K562 (cell line): ENCODE data around the gene WNT7A. TPM values are rescaled to one million over a fixed set of nuclear protein-coding genes. Genes with fewer than 3 reads are reported as not detected.

Experiments
- ATAC-seq: fragments of 200-7000 bp; cut with Tn5 transposase; 3 replicates; pipeline ENCODE4 v1.9.1; 2020; ENCODE audit warnings: moderate library complexity
- BruUV-seq: library from RNA; stranded (reverse); fragments of 400-500 nt; replicated peaks from 2 replicates; lab custom pipeline; 2021; lab: Mats Ljungman, UMichigan
- CTCF ChIA-PET: fragments of 300-600 bp; formaldehyde crosslinking; extraction: SDS; loops from one replicate; lab custom pipeline; 2021; ENCODE audit warnings: low intra/inter-chr PET ratio; lab: Yijun Ruan, JAX
- POLR2A ChIA-PET: fragments of 300-600, 350-650 bp; sonication (Branson Sonifier 250); formaldehyde crosslinking; extraction: SDS; loops from one replicate; lab custom pipeline; 2021; ENCODE audit warnings: antibody characterized with exemption, inconsistent platforms; lab: Yijun Ruan, JAX
- DNase-seq, 4 experiments: peaks; one replicate each; pipeline versions ENCODE4 v3.0.0 to v3.0.0-alpha.2; 2011 to 2018; ENCODE audit warnings: low spot score in 3 of 4, mixed read lengths in 3 of 4; ENCODE audit errors: extremely low read depth in 1 of 4
- FAIRE-seq: peaks from 2 replicates; lab custom pipeline; 2011; peaks lifted over from hg19 to GRCh38; lab: Jason Lieb, UNC
- H2AFZ ChIP-seq: 2 replicates; pipeline ENCODE4 v1.6.0; 2011; ENCODE audit warnings: low read depth, low read length, control low read depth, inconsistent platforms
- H3K27ac ChIP-seq: fragments of 200-600 bp; 3 replicates; pipeline ENCODE4 v1.8.0; 2011; ENCODE audit warnings: low read depth, mild to moderate bottlenecking, control low read depth, inconsistent platforms, low read length, moderate library complexity, mixed read lengths; ENCODE audit errors: extremely low read depth
- H3K27me3 ChIP-seq, 2 experiments: fragments of 300-600 bp in 1 of 2; 2 replicates in 1 of 2; 3 replicates in 1 of 2; pipeline versions ENCODE4 v1.6.0 to v1.8.0; 2011; ENCODE audit warnings: inconsistent platforms in 2 of 2, low read length in 2 of 2, mild to moderate bottlenecking in 1 of 2, mixed read lengths in 1 of 2, moderate library complexity in 1 of 2; ENCODE audit not compliant: control insufficient read depth in 2 of 2, insufficient read depth in 2 of 2
- H3K36me3 ChIP-seq: fragments of 300-600 bp; 3 replicates; pipeline ENCODE4 v1.8.0; 2011; ENCODE audit warnings: mild to moderate bottlenecking, low read length, inconsistent platforms; ENCODE audit not compliant: control insufficient read depth, insufficient read depth
- H3K4me1 ChIP-seq, 2 experiments: fragments of 200-600 bp in 1 of 2; replicated peaks in 1 of 2; 2 replicates in 1 of 2; 3 replicates in 1 of 2; pipeline versions ENCODE4 v1.5.1 to v1.8.0; 2011; ENCODE audit warnings: inconsistent platforms in 2 of 2, low read length in 2 of 2, mild to moderate bottlenecking in 1 of 2, mixed read lengths in 1 of 2, moderate library complexity in 1 of 2; ENCODE audit not compliant: control insufficient read depth in 2 of 2, insufficient read depth in 2 of 2
- H3K4me2 ChIP-seq: 2 replicates; pipeline ENCODE4 v1.6.1; 2011; ENCODE audit warnings: low read length, control low read depth, inconsistent platforms, mixed read lengths; ENCODE audit not compliant: insufficient read depth
- H3K4me3 ChIP-seq: fragments of 200-600 bp; sonication (generic), shearing (Covaris generic); 2 replicates; pipeline ENCODE4 v1.5.1; 2016; ENCODE audit warnings: control low read depth, inconsistent platforms
- H3K79me2 ChIP-seq: fragments of 200-600 bp; 3 replicates; pipeline ENCODE4 v1.8.0; 2011; ENCODE audit warnings: low read length, inconsistent platforms; ENCODE audit not compliant: control insufficient read depth, insufficient read depth
- H3K9ac ChIP-seq, 2 experiments: 2 replicates each; pipeline versions ENCODE4 v1.6.0 to v1.6.1; 2011; ENCODE audit warnings: low read depth in 2 of 2, low read length in 2 of 2, control low read depth in 1 of 2, inconsistent platforms in 1 of 2, mild to moderate bottlenecking in 1 of 2, mixed read lengths in 1 of 2; ENCODE audit not compliant: insufficient read depth in 1 of 2
- H3K9me1 ChIP-seq: one replicate; pipeline ENCODE4 v1.6.0; 2011; ENCODE audit warnings: inconsistent platforms, mild to moderate bottlenecking, low read length, moderate library complexity; ENCODE audit not compliant: control insufficient read depth, insufficient read depth
- H3K9me3 ChIP-seq: replicated peaks from 2 replicates; pipeline ENCODE4 v1.5.1; 2011; ENCODE audit warnings: low read depth, low read length, inconsistent platforms; ENCODE audit not compliant: control insufficient read depth, insufficient read depth
- H4K20me1 ChIP-seq: replicated peaks from 2 replicates; pipeline ENCODE4 v1.6.1; 2011; ENCODE audit warnings: low read length, inconsistent platforms, mixed read lengths; ENCODE audit not compliant: control insufficient read depth, insufficient read depth
- BACH1 ChIP-seq: fragments of 200-800 bp; sonication (Bioruptor generic); IDR thresholded peaks from 2 replicates; pipeline ENCODE4 v1.6.1; 2016; ENCODE audit warnings: missing genetic modification characterization, missing compliant biosample characterization
- CBX3 ChIP-seq, 2 experiments: IDR thresholded peaks; 1 replicate in 1 of 2; 2 replicates in 1 of 2; pipeline ENCODE4 v1.6.1; 2012; ENCODE audit warnings: inconsistent platforms in 2 of 2, low read length in 2 of 2, borderline replicate concordance in 1 of 2, control low read depth in 1 of 2
- KDM4B ChIP-seq, 2 experiments: fragments of 450-650 bp in 1 of 2; sonication (generic) in 1 of 2; IDR thresholded peaks; 2 replicates each; pipeline ENCODE4 v1.6.1; 2016 to 2017; ENCODE audit warnings: borderline replicate concordance in 2 of 2, antibody characterized with exemption in 1 of 2, low read depth in 1 of 2, mild to moderate bottlenecking in 1 of 2
- U2AF1 ChIP-seq: fragments of 200-400 bp; formaldehyde crosslinking; optimal IDR thresholded peaks from 2 replicates; pipeline ENCODE3; 2017; ENCODE audit warnings: mild to moderate bottlenecking, low read depth, low read length, moderate library complexity
- WHSC1 ChIP-seq: IDR thresholded peaks from one replicate; pipeline ENCODE4 v1.6.1; 2012; ENCODE audit warnings: low read length, control low read depth, inconsistent platforms
- XRCC5 ChIP-seq: fragments of 200-400 bp; formaldehyde crosslinking; IDR thresholded peaks from 2 replicates; pipeline ENCODE4 v1.6.1; 2017; ENCODE audit warnings: low read depth, mild to moderate bottlenecking, low read length
- ZNF431 ChIP-seq: sonication (generic); formaldehyde crosslinking; IDR thresholded peaks from 2 replicates; pipeline ENCODE4 v1.8.0; 2022; ENCODE audit warnings: mild to moderate bottlenecking, missing genetic modification reagents
- WGBS: fragments of 100-300 bp; shearing (Covaris generic); methylation state at CpG from one replicate; pipeline ENCODE4 v1.1.6; 2016; ENCODE audit warnings: low coverage, mixed read lengths; ENCODE audit not compliant: insufficient coverage; ENCODE audit errors: missing lambda C conversion rate; 5-methylcytosine and 5-hydroxymethylcytosine counted together
- in situ Hi-C: fragments of 300-500 bp; cut with MboI; formaldehyde crosslinking; loops from 4 replicates; pipeline ENCODE4 v1.15.0; 2018; ENCODE audit warnings: inconsistent platforms, mixed read lengths
- intact Hi-C: fragments of 100-400 bp; cut with micrococcal nuclease; formaldehyde crosslinking; loops from 2 replicates; pipeline ENCODE4 v1.14.2; 2022
- polyA plus RNA-seq, 8 experiments: library from polyadenylated mRNA; depleted of rRNA in 4 of 8; stranded (reverse) in 5 of 8; unstranded in 3 of 8; fragments of >200 nt; fragmentation: Nextera tagmentation in 2 of 8; fragmentation: Illumina TruSeq in 1 of 8; extraction: Ambion mirVana in 2 of 8; extraction: Trizol in 1 of 8; gene quantifications; 2 replicates each; pipeline versions ENCODE4 v1.2.1 to v1.2.3, GENCODE V29; 2011 to 2014; ENCODE audit warnings: inconsistent platforms in 1 of 8, missing spikeins in 1 of 8
- total RNA-seq, 7 experiments: library from RNA; depleted of rRNA in 6 of 7; stranded (reverse); fragments of >200 nt in 6 of 7; fragmentation: Illumina TruSeq in 2 of 7; extraction: Trizol in 2 of 7; gene quantifications; 2 replicates each; pipeline versions ENCODE4 v1.2.1 to v1.2.3, GENCODE V29; 2011 to 2021; ENCODE audit warnings: low replicate concordance in 1 of 7
- TF ChIP-seq, protein P1 (sequence below): fragments of 250-450 bp; sonication (Bioruptor Pico); IDR thresholded peaks from 2 replicates; pipeline ENCODE4 v1.5.0; 2021; ENCODE audit warnings: mild to moderate bottlenecking, borderline replicate concordance
- TF ChIP-seq, protein P2 (sequence below): fragments of 450-650 bp; formaldehyde crosslinking; IDR thresholded peaks from 2 replicates; pipeline ENCODE4 v1.4.0; 2020; ENCODE audit warnings: mild to moderate bottlenecking, moderate library complexity

Gene WNT7A
- total and polyA plus RNA-seq, 9 of the 15 experiments (the other 6 are each of a cell fraction or from before 2014, with no cell fraction given) = 0.03 TPM; not detected in 8

DNA sequence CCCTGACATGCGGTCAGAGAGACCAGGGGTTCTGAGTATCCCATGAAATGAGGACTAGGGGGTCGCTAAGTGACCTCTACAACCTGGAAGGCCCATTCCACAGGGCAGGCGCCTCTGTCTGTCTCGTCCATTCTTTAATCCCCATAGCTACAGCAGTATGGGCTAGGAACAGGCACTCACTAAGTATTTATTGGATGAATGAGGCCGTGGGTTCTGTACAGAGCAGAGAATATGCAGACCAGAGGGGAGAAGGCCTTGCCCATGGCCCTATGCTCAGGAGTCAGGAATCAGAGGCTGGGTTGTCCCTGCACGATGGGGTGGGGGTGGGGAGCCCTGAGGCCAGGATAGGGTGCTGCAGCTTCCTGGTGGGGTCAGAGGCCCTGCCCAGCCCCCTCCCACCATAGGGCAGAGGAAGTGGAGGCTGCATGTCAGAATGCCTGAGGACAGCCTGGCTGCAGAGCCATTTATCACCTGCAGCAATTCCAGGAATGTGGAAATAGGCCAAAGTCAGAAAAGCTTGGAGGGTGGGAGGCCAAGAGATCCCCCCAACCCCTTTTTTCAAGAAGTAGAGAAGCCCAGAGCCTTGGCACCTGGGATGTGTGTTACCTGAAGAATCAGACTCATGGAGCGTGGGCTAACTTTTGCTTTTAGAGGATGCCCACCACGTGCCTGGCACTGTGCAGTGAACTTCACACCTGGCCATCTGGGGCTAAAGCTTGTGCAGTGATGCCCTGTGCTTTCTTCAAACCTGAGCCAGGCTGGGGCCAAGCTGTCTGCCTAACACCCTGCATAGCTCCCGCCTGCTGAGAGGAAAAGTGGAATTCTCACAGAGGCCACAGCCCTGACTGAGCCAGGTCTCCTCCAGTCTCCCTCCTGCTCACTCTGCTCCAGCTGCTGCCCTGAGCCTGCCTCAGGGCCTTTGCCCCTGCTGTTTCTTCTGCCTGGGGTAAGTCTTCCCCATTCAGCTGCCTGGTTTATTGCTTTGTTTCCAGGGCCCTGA lies 109.4 kb downstream of the WNT7A start:
- in situ Hi-C loops = no loop called here
- POLR2A ChIA-PET = interaction anchor here (0.6 kb wide), 1 partner anchor 706 kb away, joined by 3 read pairs; no protein-coding TSS in a partner anchor
- H3K4me3 ChIP-seq = no peak overlapping the region
- whole genome bisulfite sequencing = 2% methylated on average over 9 of the region's 9 CpGs
- FAIRE-seq (no peak), DNase-seq (no peak), ATAC-seq (peak; percentile 36)
- CTCF ChIA-PET = no interaction called here
- H3K27ac ChIP-seq = no peak overlapping the region
- H3K4me2 ChIP-seq = no peak overlapping the region
- BruUV-seq = no TSS peak
- no peaks in the 10 kb centered on the region for H3K36me3 ChIP-seq
- H3K9me1 ChIP-seq = no peaks in the 10 kb centered on the region
- H2AFZ ChIP-seq = no peak overlapping the region
- no peaks in the 10 kb centered on the region; the same call in 1 of the 2 replicates for H4K20me1 ChIP-seq
- TF ChIP-seq BACH1 (tag) (no peak), XRCC5 (no peak), WHSC1 (no peak), ZNF431 (CRISPR knock-in tag) (no peak), U2AF1 (no peak), CBX3 (IDR thresholded peaks at IDR 0.05; ENCODE audit: borderline replicate concordance in 1 of 2, low read length in 2 of 2) (no peak), KDM4B (IDR thresholded peaks at IDR 0.05; ENCODE audit: borderline replicate concordance in 2 of 2, low read depth in 1 of 2) (no peak)
- TF ChIP-seq, protein P1, sequence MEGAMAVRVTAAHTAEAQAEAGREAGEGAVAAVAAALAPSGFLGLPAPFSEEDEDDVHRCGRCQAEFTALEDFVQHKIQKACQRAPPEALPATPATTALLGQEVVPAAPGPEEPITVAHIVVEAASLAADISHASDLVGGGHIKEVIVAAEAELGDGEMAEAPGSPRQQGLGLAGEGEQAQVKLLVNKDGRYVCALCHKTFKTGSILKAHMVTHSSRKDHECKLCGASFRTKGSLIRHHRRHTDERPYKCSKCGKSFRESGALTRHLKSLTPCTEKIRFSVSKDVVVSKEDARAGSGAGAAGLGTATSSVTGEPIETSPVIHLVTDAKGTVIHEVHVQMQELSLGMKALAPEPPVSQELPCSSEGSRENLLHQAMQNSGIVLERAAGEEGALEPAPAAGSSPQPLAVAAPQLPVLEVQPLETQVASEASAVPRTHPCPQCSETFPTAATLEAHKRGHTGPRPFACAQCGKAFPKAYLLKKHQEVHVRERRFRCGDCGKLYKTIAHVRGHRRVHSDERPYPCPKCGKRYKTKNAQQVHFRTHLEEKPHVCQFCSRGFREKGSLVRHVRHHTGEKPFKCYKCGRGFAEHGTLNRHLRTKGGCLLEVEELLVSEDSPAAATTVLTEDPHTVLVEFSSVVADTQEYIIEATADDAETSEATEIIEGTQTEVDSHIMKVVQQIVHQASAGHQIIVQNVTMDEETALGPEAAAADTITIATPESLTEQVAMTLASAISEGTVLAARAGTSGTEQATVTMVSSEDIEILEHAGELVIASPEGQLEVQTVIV (CRISPR knock-in tag) = no peak
- TF ChIP-seq, protein P2, sequence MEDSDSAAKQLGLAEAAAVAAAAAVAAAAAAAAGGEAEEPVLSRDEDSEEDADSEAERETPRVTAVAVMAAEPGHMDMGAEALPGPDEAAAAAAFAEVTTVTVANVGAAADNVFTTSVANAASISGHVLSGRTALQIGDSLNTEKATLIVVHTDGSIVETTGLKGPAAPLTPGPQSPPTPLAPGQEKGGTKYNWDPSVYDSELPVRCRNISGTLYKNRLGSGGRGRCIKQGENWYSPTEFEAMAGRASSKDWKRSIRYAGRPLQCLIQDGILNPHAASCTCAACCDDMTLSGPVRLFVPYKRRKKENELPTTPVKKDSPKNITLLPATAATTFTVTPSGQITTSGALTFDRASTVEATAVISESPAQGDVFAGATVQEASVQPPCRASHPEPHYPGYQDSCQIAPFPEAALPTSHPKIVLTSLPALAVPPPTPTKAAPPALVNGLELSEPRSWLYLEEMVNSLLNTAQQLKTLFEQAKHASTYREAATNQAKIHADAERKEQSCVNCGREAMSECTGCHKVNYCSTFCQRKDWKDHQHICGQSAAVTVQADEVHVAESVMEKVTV (CRISPR knock-in tag) = no peak
- H3K9me3 ChIP-seq = no peaks in the 10 kb centered on the region
- no peaks in the 10 kb centered on the region for H3K79me2 ChIP-seq
- intact Hi-C loops = loop anchor here (10.0 kb wide), 1 partner anchor 104 kb away; no protein-coding TSS in a partner anchor
- H3K27me3 ChIP-seq = peaks cover 4 to 66% of the 10 kb centered on the region in 2 experiments; a peak in 4 of 5 replicates
- H3K9ac ChIP-seq = no peak overlapping the region
- no peaks in the 10 kb centered on the region for H3K4me1 ChIP-seq
